Measurements from ENCODE around the gene FGGY. TPM values are rescaled to one million over a fixed set of nuclear protein-coding genes. Genes with fewer than 3 reads are reported as not detected.

FGGY gene
- total RNA-seq, 1 experiment from 2014 or later, result 14.6 TPM

GRCh38 chr1:59738152-59738551 is 441.3 kb downstream of the FGGY start:
- Histone ChIP-seq H3T11ph (ENCODE audit: low read length) (no peak overlapping the region), H3K9ac (ENCODE audit: extremely low read depth, insufficient read length, low read length) (no peak overlapping the region), H3K56ac (ENCODE audit: insufficient read length, low read depth, low read length) (no peak overlapping the region), H2BK120ac (ENCODE audit: low read depth, low read length, poor library complexity, severe bottlenecking) (no peak overlapping the region), H2AFZ (ENCODE audit: low read length) (no peak overlapping the region), H3K4ac (ENCODE audit: low read depth, low read length) (no peak overlapping the region), H2BK5ac (ENCODE audit: insufficient read length, low read length) (no peak overlapping the region), H3K9me3 (ENCODE audit: control insufficient read depth, low read depth, low read length) (no peaks in the 10 kb centered on the region), H4K91ac (ENCODE audit: insufficient read length, low read depth, low read length) (no peak overlapping the region), H4K5ac (ENCODE audit: insufficient read length, low read depth, low read length) (no peak overlapping the region), H3K79me1 (ENCODE audit: insufficient read depth, low read depth, low read length, poor library complexity, severe bottlenecking) (no peaks in the 10 kb centered on the region), H3K27me3 (ENCODE audit: insufficient read depth, low read length) (no peaks in the 10 kb centered on the region), H3K27ac (ENCODE audit: insufficient read length, low read depth, low read length) (no peak overlapping the region), H3K4me1 (ENCODE audit: insufficient read depth, low read length) (no peaks in the 10 kb centered on the region), H2BK15ac (ENCODE audit: low read depth, low read length) (no peak overlapping the region), H3K23me2 (ENCODE audit: insufficient read length, low read depth, low read length, poor library complexity, severe bottlenecking) (no peaks in the 10 kb centered on the region), H2AK5ac (ENCODE audit: insufficient read length, low read length) (no peak overlapping the region), H4K8ac (replicated peaks; ENCODE audit: insufficient read length, low read depth, low read length) (no peak overlapping the region), H2BK20ac (ENCODE audit: low read depth, low read length, poor library complexity, severe bottlenecking) (no peak overlapping the region), H4K20me1 (ENCODE audit: control insufficient read depth, insufficient read depth, insufficient read length) (no peaks in the 10 kb centered on the region), H3K79me2 (ENCODE audit: insufficient read depth, low read length) (no peaks in the 10 kb centered on the region), H3K23ac (ENCODE audit: insufficient read length, low read depth, low read length) (no peak overlapping the region), H3K4me2 (ENCODE audit: insufficient read depth, insufficient read length, low read length) (no peak overlapping the region), H2BK12ac (ENCODE audit: insufficient read length, low read depth, low read length) (no peak overlapping the region), H3K18ac (ENCODE audit: insufficient read length, low read depth, low read length) (no peak overlapping the region), H3K14ac (ENCODE audit: insufficient read depth, low read length) (no peak overlapping the region)
- Mint-ChIP-seq H3K27me3 (ENCODE audit: low read depth) (peaks cover 3% of the 10 kb centered on the region; the same call in 1 of the 2 replicates), H3K27ac (no peak overlapping the region), H3K4me3 (no peak overlapping the region), H3K4me1 (peaks cover 0 to 3% of the 10 kb centered on the region in 2 experiments; a peak in 1 of 4 replicates), H3K36me3 (ENCODE audit: insufficient read depth in 1 of 3, low read depth in 3 of 3) (peaks cover 10 to 29% (median 17%) of the 10 kb centered on the region in 3 experiments), H3K9me3 (peaks cover 22 to 26% of the 10 kb centered on the region in 2 experiments)
- DNase-seq, result no peak
- TF ChIP-seq, protein P1, sequence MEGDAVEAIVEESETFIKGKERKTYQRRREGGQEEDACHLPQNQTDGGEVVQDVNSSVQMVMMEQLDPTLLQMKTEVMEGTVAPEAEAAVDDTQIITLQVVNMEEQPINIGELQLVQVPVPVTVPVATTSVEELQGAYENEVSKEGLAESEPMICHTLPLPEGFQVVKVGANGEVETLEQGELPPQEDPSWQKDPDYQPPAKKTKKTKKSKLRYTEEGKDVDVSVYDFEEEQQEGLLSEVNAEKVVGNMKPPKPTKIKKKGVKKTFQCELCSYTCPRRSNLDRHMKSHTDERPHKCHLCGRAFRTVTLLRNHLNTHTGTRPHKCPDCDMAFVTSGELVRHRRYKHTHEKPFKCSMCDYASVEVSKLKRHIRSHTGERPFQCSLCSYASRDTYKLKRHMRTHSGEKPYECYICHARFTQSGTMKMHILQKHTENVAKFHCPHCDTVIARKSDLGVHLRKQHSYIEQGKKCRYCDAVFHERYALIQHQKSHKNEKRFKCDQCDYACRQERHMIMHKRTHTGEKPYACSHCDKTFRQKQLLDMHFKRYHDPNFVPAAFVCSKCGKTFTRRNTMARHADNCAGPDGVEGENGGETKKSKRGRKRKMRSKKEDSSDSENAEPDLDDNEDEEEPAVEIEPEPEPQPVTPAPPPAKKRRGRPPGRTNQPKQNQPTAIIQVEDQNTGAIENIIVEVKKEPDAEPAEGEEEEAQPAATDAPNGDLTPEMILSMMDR (conservative IDR thresholded peaks at IDR 0.05), result no peak
- no CpG with 5 or more reads among the region's 3 CpGs for WGBS (ENCODE audit: extremely low coverage, insufficient read length, low lambda C conversion rate)
